GM23338 (cell line): Measurements from ENCODE around the gene GRM4. TPM values are rescaled to one million over a fixed set of nuclear protein-coding genes. Genes with fewer than 3 reads are reported as not detected.

ENCODE experiments used
- ATAC-seq: fragments of 200-7000 bp; cut with Tn5 transposase; 3 replicates; pipeline ENCODE4 v1.9.1; 2020
- DNase-seq: peaks from one replicate; pipeline ENCODE4 v3.0.0-alpha.2; 2015; ENCODE audit warnings: low spot score
- H2AFZ ChIP-seq: fragments of 200-600 bp; sonication (generic); 2 replicates; pipeline ENCODE4 v1.8.0; 2016; ENCODE audit warnings: antibody characterized with exemption, mild to moderate bottlenecking, moderate library complexity
- H3F3A ChIP-seq: fragments of 200-600 bp; sonication (generic); replicated peaks from 2 replicates; pipeline ENCODE4 v1.8.0; 2017; ENCODE audit warnings: antibody characterized with exemption, mixed run types, low read depth
- H3K27ac ChIP-seq: fragments of 200-600 bp; sonication (generic); 2 replicates; pipeline ENCODE4 v1.6.1; 2016; ENCODE audit warnings: low read depth
- H3K27me3 ChIP-seq: fragments of 200-600 bp; sonication (generic); 2 replicates; pipeline ENCODE4 v1.8.0; 2016; ENCODE audit warnings: mild to moderate bottlenecking, mixed run types, moderate library complexity; ENCODE audit not compliant: insufficient read depth
- H3K36me3 ChIP-seq: fragments of 200-600 bp; sonication (generic); 2 replicates; pipeline ENCODE4 v1.8.0; 2016; ENCODE audit warnings: mild to moderate bottlenecking; ENCODE audit not compliant: insufficient read depth
- H3K4me1 ChIP-seq: fragments of 200-600 bp; sonication (generic); 2 replicates; pipeline ENCODE4 v1.8.0; 2016; ENCODE audit warnings: mild to moderate bottlenecking, moderate library complexity; ENCODE audit not compliant: insufficient read depth
- H3K4me2 ChIP-seq: fragments of 200-600 bp; sonication (generic); 2 replicates; pipeline ENCODE4 v1.7.1; 2017; ENCODE audit warnings: mixed run types
- H3K4me3 ChIP-seq: fragments of 200-600 bp; sonication (generic); 2 replicates; pipeline ENCODE4 v1.6.1; 2016; ENCODE audit warnings: mixed run types
- H3K79me2 ChIP-seq: fragments of 200-600 bp; sonication (generic); replicated peaks from 2 replicates; pipeline ENCODE4 v1.8.0; 2017; ENCODE audit warnings: mild to moderate bottlenecking; ENCODE audit not compliant: insufficient read depth
- H3K9me2 ChIP-seq: fragments of 200-600 bp; sonication (generic); 2 replicates; pipeline ENCODE4 v1.8.0; 2017; ENCODE audit not compliant: insufficient read depth
- H4K20me1 ChIP-seq: fragments of 200-600 bp; sonication (generic); replicated peaks from 2 replicates; pipeline ENCODE4 v1.8.0; 2017; ENCODE audit warnings: mild to moderate bottlenecking; ENCODE audit not compliant: insufficient read depth
- H3K27ac Mint-ChIP-seq: 2 replicates; pipeline ENCODE4 v1.8.0; 2020; ENCODE audit warnings: inconsistent platforms, mild to moderate bottlenecking, moderate library complexity, mixed read lengths
- H3K27me3 Mint-ChIP-seq: 3 replicates; pipeline ENCODE4 v1.8.0; 2022; ENCODE audit warnings: low read depth, mild to moderate bottlenecking, moderate library complexity, mixed read lengths, inconsistent platforms; ENCODE audit not compliant: insufficient read depth, poor library complexity
- H3K36me3 Mint-ChIP-seq: 3 replicates; pipeline ENCODE4 v1.8.0; 2021; ENCODE audit warnings: low read depth, mild to moderate bottlenecking, inconsistent platforms, moderate library complexity, mixed read lengths
- H3K4me1 Mint-ChIP-seq: 3 replicates; pipeline ENCODE4 v1.8.0; 2020; ENCODE audit warnings: mild to moderate bottlenecking, inconsistent platforms, mixed read lengths
- H3K4me3 Mint-ChIP-seq: 3 replicates; pipeline ENCODE4 v1.8.0; 2021; ENCODE audit warnings: moderate library complexity, mild to moderate bottlenecking, inconsistent platforms, mixed read lengths
- H3K9me3 Mint-ChIP-seq: 3 replicates; pipeline ENCODE4 v1.8.0; 2020; ENCODE audit warnings: moderate library complexity, mild to moderate bottlenecking, inconsistent platforms, mixed read lengths
- EZH2 ChIP-seq: fragments of 200-600 bp; sonication (generic); IDR thresholded peaks from one replicate; pipeline ENCODE4 v1.8.0; 2017; ENCODE audit warnings: antibody characterized with exemption, mild to moderate bottlenecking, low read depth; ENCODE audit not compliant: unreplicated experiment
- EZH2phosphoT487 ChIP-seq: fragments of 200-600 bp; sonication (generic); IDR thresholded peaks from one replicate; pipeline ENCODE4 v1.8.1; 2018; ENCODE audit warnings: antibody characterized with exemption; ENCODE audit not compliant: unreplicated experiment
- JUNB ChIP-seq: IDR thresholded peaks from one replicate; pipeline ENCODE4 v1.6.1; 2016; ENCODE audit warnings: antibody characterized with exemption; ENCODE audit not compliant: unreplicated experiment
- NANOG ChIP-seq: IDR thresholded peaks from 2 replicates; pipeline ENCODE4 v1.6.1; 2016; ENCODE audit warnings: antibody characterized with exemption, borderline replicate concordance
- ZNF114 ChIP-seq: fragments of 250-450 bp; sonication (Bioruptor Pico); IDR thresholded peaks from 2 replicates; pipeline ENCODE4 v1.5.0; 2020; ENCODE audit warnings: mild to moderate bottlenecking, moderate library complexity
- ZNF331 ChIP-seq: fragments of 250-450 bp; sonication (Bioruptor Pico); IDR thresholded peaks from 2 replicates; pipeline ENCODE4 v1.5.0; 2020; ENCODE audit warnings: low read depth, mild to moderate bottlenecking, moderate library complexity
- polyA plus RNA-seq: library from polyadenylated mRNA; unstranded; fragments of >200 nt; fragmentation: Nextera tagmentation; extraction: Ambion mirVana; gene quantifications from 2 replicates; pipeline ENCODE4 v1.2.1, GENCODE V29; 2016
- total RNA-seq: library from RNA; depleted of rRNA; stranded (reverse); fragments of >200 nt; shearing (Covaris generic); gene quantifications from 2 replicates; pipeline ENCODE4 v1.2.3, GENCODE V29; 2014
- TF ChIP-seq, protein P1 (sequence below): fragments of 250-450 bp; sonication (Bioruptor Pico); IDR thresholded peaks from 2 replicates; pipeline ENCODE4 v1.5.0; 2020; ENCODE audit warnings: mild to moderate bottlenecking, moderate library complexity
- TF ChIP-seq, protein P2 (sequence below): IDR thresholded peaks from one replicate; pipeline ENCODE4 v1.6.1; 2018; ENCODE audit warnings: antibody characterized with exemption; ENCODE audit not compliant: unreplicated experiment
- TF ChIP-seq, protein P3 (sequence below), 2 experiments: fragments of 200-600 bp in 1 of 2; sonication (generic) in 1 of 2; conservative IDR thresholded peaks; 2 replicates each; pipeline versions ENCODE4 v1.5.1 to v1.6.1; 2016 to 2017; ENCODE audit warnings: antibody characterized with exemption in 2 of 2, low read depth in 2 of 2, mild to moderate bottlenecking in 2 of 2, moderate library complexity in 1 of 2

Gene GRM4
- total and polyA plus RNA-seq, 2 experiments from 2014 or later, result 7.0 to 30.6 TPM

DNA sequence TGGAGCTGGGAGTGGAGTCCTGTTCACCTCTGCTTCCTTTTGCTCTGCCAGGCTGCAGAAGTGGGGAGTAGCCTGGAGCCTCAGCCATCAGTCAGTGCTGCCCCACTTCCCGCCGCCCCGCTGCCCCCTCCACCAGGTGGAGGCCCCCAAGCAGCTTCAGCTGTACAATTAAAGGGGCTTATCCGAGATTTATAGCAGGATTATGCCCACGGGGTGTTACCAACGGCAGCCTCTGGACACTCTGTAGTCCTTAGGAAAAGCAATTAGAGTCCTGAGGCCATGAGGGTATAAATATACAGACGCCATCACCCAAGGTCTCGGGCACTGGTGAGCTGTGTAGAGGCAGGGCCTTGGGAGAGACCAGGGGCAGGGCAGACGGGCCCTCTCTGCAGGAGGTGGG lies 55.4 kb downstream of the GRM4 start (continued):
- TF ChIP-seq, protein P1, sequence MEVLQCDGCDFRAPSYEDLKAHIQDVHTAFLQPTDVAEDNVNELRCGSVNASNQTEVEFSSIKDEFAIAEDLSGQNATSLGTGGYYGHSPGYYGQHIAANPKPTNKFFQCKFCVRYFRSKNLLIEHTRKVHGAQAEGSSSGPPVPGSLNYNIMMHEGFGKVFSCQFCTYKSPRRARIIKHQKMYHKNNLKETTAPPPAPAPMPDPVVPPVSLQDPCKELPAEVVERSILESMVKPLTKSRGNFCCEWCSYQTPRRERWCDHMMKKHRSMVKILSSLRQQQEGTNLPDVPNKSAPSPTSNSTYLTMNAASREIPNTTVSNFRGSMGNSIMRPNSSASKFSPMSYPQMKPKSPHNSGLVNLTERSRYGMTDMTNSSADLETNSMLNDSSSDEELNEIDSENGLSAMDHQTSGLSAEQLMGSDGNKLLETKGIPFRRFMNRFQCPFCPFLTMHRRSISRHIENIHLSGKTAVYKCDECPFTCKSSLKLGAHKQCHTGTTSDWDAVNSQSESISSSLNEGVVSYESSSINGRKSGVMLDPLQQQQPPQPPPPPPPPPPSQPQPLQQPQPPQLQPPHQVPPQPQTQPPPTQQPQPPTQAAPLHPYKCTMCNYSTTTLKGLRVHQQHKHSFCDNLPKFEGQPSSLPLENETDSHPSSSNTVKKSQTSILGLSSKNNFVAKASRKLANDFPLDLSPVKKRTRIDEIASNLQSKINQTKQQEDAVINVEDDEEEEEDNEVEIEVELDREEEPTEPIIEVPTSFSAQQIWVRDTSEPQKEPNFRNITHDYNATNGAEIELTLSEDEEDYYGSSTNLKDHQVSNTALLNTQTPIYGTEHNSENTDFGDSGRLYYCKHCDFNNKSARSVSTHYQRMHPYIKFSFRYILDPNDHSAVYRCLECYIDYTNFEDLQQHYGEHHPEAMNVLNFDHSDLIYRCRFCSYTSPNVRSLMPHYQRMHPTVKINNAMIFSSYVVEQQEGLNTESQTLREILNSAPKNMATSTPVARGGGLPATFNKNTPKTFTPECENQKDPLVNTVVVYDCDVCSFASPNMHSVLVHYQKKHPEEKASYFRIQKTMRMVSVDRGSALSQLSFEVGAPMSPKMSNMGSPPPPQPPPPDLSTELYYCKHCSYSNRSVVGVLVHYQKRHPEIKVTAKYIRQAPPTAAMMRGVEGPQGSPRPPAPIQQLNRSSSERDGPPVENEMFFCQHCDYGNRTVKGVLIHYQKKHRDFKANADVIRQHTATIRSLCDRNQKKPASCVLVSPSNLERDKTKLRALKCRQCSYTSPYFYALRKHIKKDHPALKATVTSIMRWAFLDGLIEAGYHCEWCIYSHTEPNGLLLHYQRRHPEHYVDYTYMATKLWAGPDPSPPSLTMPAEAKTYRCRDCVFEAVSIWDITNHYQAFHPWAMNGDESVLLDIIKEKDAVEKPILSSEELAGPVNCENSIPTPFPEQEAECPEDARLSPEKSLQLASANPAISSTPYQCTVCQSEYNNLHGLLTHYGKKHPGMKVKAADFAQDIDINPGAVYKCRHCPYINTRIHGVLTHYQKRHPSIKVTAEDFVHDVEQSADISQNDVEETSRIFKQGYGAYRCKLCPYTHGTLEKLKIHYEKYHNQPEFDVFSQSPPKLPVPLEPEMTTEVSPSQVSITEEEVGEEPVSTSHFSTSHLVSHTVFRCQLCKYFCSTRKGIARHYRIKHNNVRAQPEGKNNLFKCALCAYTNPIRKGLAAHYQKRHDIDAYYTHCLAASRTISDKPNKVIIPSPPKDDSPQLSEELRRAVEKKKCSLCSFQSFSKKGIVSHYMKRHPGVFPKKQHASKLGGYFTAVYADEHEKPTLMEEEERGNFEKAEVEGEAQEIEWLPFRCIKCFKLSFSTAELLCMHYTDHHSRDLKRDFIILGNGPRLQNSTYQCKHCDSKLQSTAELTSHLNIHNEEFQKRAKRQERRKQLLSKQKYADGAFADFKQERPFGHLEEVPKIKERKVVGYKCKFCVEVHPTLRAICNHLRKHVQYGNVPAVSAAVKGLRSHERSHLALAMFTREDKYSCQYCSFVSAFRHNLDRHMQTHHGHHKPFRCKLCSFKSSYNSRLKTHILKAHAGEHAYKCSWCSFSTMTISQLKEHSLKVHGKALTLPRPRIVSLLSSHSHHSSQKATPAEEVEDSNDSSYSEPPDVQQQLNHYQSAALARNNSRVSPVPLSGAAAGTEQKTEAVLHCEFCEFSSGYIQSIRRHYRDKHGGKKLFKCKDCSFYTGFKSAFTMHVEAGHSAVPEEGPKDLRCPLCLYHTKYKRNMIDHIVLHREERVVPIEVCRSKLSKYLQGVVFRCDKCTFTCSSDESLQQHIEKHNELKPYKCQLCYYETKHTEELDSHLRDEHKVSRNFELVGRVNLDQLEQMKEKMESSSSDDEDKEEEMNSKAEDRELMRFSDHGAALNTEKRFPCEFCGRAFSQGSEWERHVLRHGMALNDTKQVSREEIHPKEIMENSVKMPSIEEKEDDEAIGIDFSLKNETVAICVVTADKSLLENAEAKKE (CRISPR knock-in tag), result no peak
- no peak for TF ChIP-seq EZH2phosphoT487
- TF ChIP-seq, protein P2, sequence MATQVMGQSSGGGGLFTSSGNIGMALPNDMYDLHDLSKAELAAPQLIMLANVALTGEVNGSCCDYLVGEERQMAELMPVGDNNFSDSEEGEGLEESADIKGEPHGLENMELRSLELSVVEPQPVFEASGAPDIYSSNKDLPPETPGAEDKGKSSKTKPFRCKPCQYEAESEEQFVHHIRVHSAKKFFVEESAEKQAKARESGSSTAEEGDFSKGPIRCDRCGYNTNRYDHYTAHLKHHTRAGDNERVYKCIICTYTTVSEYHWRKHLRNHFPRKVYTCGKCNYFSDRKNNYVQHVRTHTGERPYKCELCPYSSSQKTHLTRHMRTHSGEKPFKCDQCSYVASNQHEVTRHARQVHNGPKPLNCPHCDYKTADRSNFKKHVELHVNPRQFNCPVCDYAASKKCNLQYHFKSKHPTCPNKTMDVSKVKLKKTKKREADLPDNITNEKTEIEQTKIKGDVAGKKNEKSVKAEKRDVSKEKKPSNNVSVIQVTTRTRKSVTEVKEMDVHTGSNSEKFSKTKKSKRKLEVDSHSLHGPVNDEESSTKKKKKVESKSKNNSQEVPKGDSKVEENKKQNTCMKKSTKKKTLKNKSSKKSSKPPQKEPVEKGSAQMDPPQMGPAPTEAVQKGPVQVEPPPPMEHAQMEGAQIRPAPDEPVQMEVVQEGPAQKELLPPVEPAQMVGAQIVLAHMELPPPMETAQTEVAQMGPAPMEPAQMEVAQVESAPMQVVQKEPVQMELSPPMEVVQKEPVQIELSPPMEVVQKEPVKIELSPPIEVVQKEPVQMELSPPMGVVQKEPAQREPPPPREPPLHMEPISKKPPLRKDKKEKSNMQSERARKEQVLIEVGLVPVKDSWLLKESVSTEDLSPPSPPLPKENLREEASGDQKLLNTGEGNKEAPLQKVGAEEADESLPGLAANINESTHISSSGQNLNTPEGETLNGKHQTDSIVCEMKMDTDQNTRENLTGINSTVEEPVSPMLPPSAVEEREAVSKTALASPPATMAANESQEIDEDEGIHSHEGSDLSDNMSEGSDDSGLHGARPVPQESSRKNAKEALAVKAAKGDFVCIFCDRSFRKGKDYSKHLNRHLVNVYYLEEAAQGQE, result no peak

GRCh38 chr6:34086558-34086957 lies 59.3 kb downstream of the GRM4 start:
- Mint-ChIP-seq H3K4me3 (no peak overlapping the region), H3K4me1 (peaks cover 26% of the 10 kb centered on the region), H3K36me3 (peaks cover 5% of the 10 kb centered on the region; the same call in 1 of the 3 replicates), H3K27me3 (peaks cover 19% of the 10 kb centered on the region), H3K27ac (no peak overlapping the region), H3K9me3 (no peaks in the 10 kb centered on the region)
- Histone ChIP-seq H3K27ac (no peak overlapping the region), H3K9me2 (no peaks in the 10 kb centered on the region), H3K36me3 (no peaks in the 10 kb centered on the region), H3F3A (no peaks in the 10 kb centered on the region; the same call in 1 of the 2 replicates), H3K4me1 (0 out of 2 replicates have a peak, but pooled peaks cover 2% of the 10 kb centered on the region), H4K20me1 (no peaks in the 10 kb centered on the region), H3K4me3 (no peak overlapping the region), H2AFZ (no peak overlapping the region), H3K4me2 (no peak overlapping the region), H3K27me3 (no peaks in the 10 kb centered on the region), H3K79me2 (no peaks in the 10 kb centered on the region)
- TF ChIP-seq, protein P2, result no peak
- no peak for TF ChIP-seq EZH2phosphoT487
- TF ChIP-seq ZNF331, result no peak
- no peak for TF ChIP-seq EZH2
- no peak for TF ChIP-seq ZNF114 (CRISPR knock-in tag)
- TF ChIP-seq, protein P3, sequence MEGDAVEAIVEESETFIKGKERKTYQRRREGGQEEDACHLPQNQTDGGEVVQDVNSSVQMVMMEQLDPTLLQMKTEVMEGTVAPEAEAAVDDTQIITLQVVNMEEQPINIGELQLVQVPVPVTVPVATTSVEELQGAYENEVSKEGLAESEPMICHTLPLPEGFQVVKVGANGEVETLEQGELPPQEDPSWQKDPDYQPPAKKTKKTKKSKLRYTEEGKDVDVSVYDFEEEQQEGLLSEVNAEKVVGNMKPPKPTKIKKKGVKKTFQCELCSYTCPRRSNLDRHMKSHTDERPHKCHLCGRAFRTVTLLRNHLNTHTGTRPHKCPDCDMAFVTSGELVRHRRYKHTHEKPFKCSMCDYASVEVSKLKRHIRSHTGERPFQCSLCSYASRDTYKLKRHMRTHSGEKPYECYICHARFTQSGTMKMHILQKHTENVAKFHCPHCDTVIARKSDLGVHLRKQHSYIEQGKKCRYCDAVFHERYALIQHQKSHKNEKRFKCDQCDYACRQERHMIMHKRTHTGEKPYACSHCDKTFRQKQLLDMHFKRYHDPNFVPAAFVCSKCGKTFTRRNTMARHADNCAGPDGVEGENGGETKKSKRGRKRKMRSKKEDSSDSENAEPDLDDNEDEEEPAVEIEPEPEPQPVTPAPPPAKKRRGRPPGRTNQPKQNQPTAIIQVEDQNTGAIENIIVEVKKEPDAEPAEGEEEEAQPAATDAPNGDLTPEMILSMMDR (conservative IDR thresholded peaks at IDR 0.05; ENCODE audit: low read depth in 2 of 2), result no peak
- no peak for TF ChIP-seq NANOG
- TF ChIP-seq JUNB, result no peak
- no peak for DNase-seq
- no peak for ATAC-seq
